CD4-positive, alpha-beta memory T cell (primary cell): ENCODE measurements around the gene SEMA6A. TPM values are rescaled to one million over a fixed set of nuclear protein-coding genes. Genes with fewer than 3 reads are reported as not detected.

Source experiments
- CTCF ChIA-PET: fragments of 350-600 bp; sonication (Branson Sonifier 250); formaldehyde crosslinking; loops from one replicate; lab custom pipeline; 2021; ENCODE audit warnings: inconsistent platforms; ENCODE audit not compliant: partially characterized antibody; lab: Charles Lee
- POLR2A ChIA-PET: fragments of 350-600 bp; sonication (Branson Sonifier 250); formaldehyde crosslinking; loops from one replicate; lab custom pipeline; 2021; ENCODE audit not compliant: partially characterized antibody; lab: Charles Lee
- DNase-seq, 5 donors: peaks; one replicate each; pipeline versions ENCODE4 v3.0.0 to v3.0.0-alpha.2; 2020 to 2022; ENCODE audit warnings: mixed read lengths in 1 of 5
- H3K27ac ChIP-seq: one replicate; pipeline ENCODE4 v1.7.0; 2013; ENCODE audit warnings: low read depth, low read length
- H3K27me3 ChIP-seq: 2 replicates; pipeline ENCODE4 v1.7.0; 2013; ENCODE audit warnings: mild to moderate bottlenecking, low read length, moderate library complexity; ENCODE audit not compliant: insufficient read depth
- H3K36me3 ChIP-seq: 2 replicates; pipeline ENCODE4 v1.7.0; 2013; ENCODE audit warnings: mild to moderate bottlenecking, low read length, moderate library complexity; ENCODE audit not compliant: insufficient read depth
- H3K4me1 ChIP-seq: 2 replicates; pipeline ENCODE4 v1.7.0; 2013; ENCODE audit warnings: mild to moderate bottlenecking, low read length, moderate library complexity; ENCODE audit not compliant: insufficient read depth
- H3K4me3 ChIP-seq, 2 donors: one replicate each; pipeline ENCODE4 v1.7.0; 2013; ENCODE audit warnings: low read length in 2 of 2, mild to moderate bottlenecking in 1 of 2
- H3K9me3 ChIP-seq, 2 donors: one replicate each; pipeline ENCODE4 v1.7.0; 2013; ENCODE audit warnings: low read length in 2 of 2, control low read depth in 1 of 2; ENCODE audit not compliant: control insufficient read depth in 1 of 2
- H3K27ac Mint-ChIP-seq, 7 donors: one replicate each; pipeline ENCODE4 v1.8.0; 2020 to 2021; ENCODE audit warnings: mixed read lengths in 7 of 7, mild to moderate bottlenecking in 6 of 7, inconsistent platforms in 3 of 7, moderate library complexity in 3 of 7
- H3K27me3 Mint-ChIP-seq, 2 donors: one replicate each; pipeline ENCODE4 v1.8.0; 2020 to 2021; ENCODE audit warnings: mixed read lengths in 2 of 2
- H3K36me3 Mint-ChIP-seq, 2 donors: one replicate each; pipeline ENCODE4 v1.8.0; 2020 to 2021; ENCODE audit warnings: mixed read lengths in 2 of 2, inconsistent platforms in 1 of 2, mild to moderate bottlenecking in 1 of 2
- H3K4me1 Mint-ChIP-seq, 4 donors: one replicate each; pipeline ENCODE4 v1.8.0; 2020 to 2021; ENCODE audit warnings: mixed read lengths in 4 of 4, mild to moderate bottlenecking in 1 of 4
- H3K4me3 Mint-ChIP-seq, 8 donors: one replicate each; pipeline ENCODE4 v1.8.0; 2020 to 2021; ENCODE audit warnings: mixed read lengths in 8 of 8, mild to moderate bottlenecking in 7 of 8, moderate library complexity in 6 of 8, inconsistent platforms in 3 of 8
- H3K9me3 Mint-ChIP-seq, 8 donors: one replicate each; pipeline ENCODE4 v1.8.0; 2020 to 2021; ENCODE audit warnings: mixed read lengths in 8 of 8, mild to moderate bottlenecking in 5 of 8, inconsistent platforms in 3 of 8, moderate library complexity in 1 of 8
- intact Hi-C: fragments of 100-400 bp; cut with micrococcal nuclease; formaldehyde crosslinking; loops from one replicate; pipeline ENCODE4 v1.15.1; 2023
- polyA plus RNA-seq, 2 donors: library from polyadenylated mRNA; unstranded; fragments of 300-500 nt; fragmentation: Illumina TruSeq; gene quantifications; one replicate each; pipeline ENCODE4 v1.2.3, GENCODE V29; 2021
- total RNA-seq, 2 experiments: library from RNA; stranded (reverse); gene quantifications; one replicate each; pipeline ENCODE4 v1.2.3, GENCODE V29; 2021

Gene SEMA6A
- total and polyA plus RNA-seq, 4 experiments from 2014 or later = 0.20 to 1.2 TPM; not detected in 2

DNA sequence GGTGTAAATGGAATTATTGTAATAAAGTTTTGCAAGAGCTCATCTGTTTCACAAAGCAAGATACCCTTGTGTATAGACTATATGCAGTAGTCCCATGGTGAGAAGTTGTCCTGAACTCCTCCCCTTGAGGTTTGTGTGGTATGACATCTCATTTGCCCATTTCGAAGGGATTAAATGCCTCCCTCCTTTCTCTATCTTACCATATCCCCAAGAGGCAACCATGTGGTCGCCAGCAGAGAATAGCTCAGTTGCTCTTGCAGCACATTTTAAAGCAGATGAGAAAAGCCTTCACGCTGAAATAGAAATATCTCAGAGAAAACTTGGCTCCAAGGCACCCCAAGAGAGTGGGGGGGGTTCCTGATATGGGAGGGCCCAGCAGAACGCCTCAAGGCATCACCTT, 4.6 kb downstream of the SEMA6A start:
- no peak overlapping the region for H3K27ac ChIP-seq
- H3K27ac Mint-ChIP-seq = no peak overlapping the region
- no peak overlapping the region for H3K4me3 ChIP-seq
- H3K9me3 Mint-ChIP-seq = peaks cover 0 to 4% (median 0%) of the 10 kb centered on the region in 8 donors
- no peaks in the 10 kb centered on the region for H3K9me3 ChIP-seq
- intact Hi-C loops = no loop called here
- no peaks in the 10 kb centered on the region for H3K36me3 ChIP-seq
- no peak for DNase-seq
- ChIA-PET POLR2A (no interaction called here), CTCF (no interaction called here)
- H3K4me3 Mint-ChIP-seq = no peak overlapping the region
- H3K27me3 ChIP-seq = peaks cover 12% of the 10 kb centered on the region
- H3K4me1 ChIP-seq = peaks cover 5% of the 10 kb centered on the region
- no peaks in the 10 kb centered on the region for H3K36me3 Mint-ChIP-seq
- H3K4me1 Mint-ChIP-seq = peaks cover 0 to 8% (median 5%) of the 10 kb centered on the region in 4 donors
- peaks cover 22 to 29% of the 10 kb centered on the region in 2 donors for H3K27me3 Mint-ChIP-seq

GRCh38 chr5:116567106-116567505, 7.5 kb downstream of the SEMA6A start:
- Mint-ChIP-seq H3K27me3 (peaks cover 15 to 20% of the 10 kb centered on the region in 2 donors), H3K36me3 (no peaks in the 10 kb centered on the region), H3K9me3 (peaks cover 0 to 4% (median 0%) of the 10 kb centered on the region in 8 donors), H3K27ac (no peak overlapping the region), H3K4me3 (no peak overlapping the region), H3K4me1 (no peaks in the 10 kb centered on the region)
- H3K36me3 ChIP-seq = no peaks in the 10 kb centered on the region
- intact Hi-C loops = no loop called here
- no peak for DNase-seq
- ChIA-PET CTCF (no interaction called here), POLR2A (no interaction called here)
- H3K27me3 ChIP-seq = peaks cover 2% of the 10 kb centered on the region
- no peaks in the 10 kb centered on the region for H3K9me3 ChIP-seq
- no peaks in the 10 kb centered on the region for H3K4me1 ChIP-seq
- no peak overlapping the region for H3K27ac ChIP-seq
- H3K4me3 ChIP-seq = no peak overlapping the region

DNA sequence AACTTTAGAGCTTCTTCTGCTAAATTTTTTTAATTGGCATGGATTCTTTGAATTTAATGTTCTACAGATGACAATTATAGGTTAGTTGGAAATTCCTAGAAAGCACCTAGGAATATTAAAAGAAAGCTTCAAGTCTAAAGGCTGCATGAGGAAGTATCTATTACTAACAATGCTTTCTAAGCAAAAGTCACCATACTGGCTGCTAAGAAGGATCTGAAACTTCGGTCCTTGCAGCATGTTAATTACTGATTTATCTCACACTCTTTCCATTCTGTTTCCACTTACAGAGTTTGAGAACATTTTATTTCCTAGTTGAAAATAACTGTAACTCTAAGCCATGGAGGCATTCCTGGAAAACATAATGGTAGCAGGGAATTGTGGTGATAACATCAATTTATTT, 8.4 kb downstream of the SEMA6A start:
- intact Hi-C loops = no loop called here
- Histone ChIP-seq H3K36me3 (no peaks in the 10 kb centered on the region), H3K4me1 (no peaks in the 10 kb centered on the region), H3K4me3 (no peak overlapping the region), H3K27me3 (no peaks in the 10 kb centered on the region), H3K27ac (no peak overlapping the region), H3K9me3 (no peaks in the 10 kb centered on the region)
- Mint-ChIP-seq H3K4me1 (no peaks in the 10 kb centered on the region), H3K27ac (no peak overlapping the region), H3K27me3 (peaks cover 11 to 15% of the 10 kb centered on the region in 2 donors), H3K9me3 (peaks cover 0 to 4% (median 0%) of the 10 kb centered on the region in 8 donors), H3K36me3 (no peaks in the 10 kb centered on the region), H3K4me3 (no peak overlapping the region)
- ChIA-PET POLR2A (no interaction called here), CTCF (no interaction called here)
- DNase-seq = no peak

GRCh38 chr5:116564756-116565490, 9.7 kb downstream of the SEMA6A start:
- H3K27ac Mint-ChIP-seq = no peak overlapping the region
- Histone ChIP-seq H3K4me3 (no peak overlapping the region), H3K9me3 (no peaks in the 10 kb centered on the region), H3K4me1 (no peaks in the 10 kb centered on the region), H3K36me3 (no peaks in the 10 kb centered on the region), H3K27ac (no peak overlapping the region), H3K27me3 (no peaks in the 10 kb centered on the region)
- peaks cover 0 to 4% (median 0%) of the 10 kb centered on the region in 8 donors for H3K9me3 Mint-ChIP-seq
- DNase-seq = no peak
- intact Hi-C loops = no loop called here
- POLR2A ChIA-PET = no interaction called here
- no peaks in the 10 kb centered on the region for H3K4me1 Mint-ChIP-seq
- H3K4me3 Mint-ChIP-seq = no peak overlapping the region
- CTCF ChIA-PET = no interaction called here
- peaks cover 5 to 11% of the 10 kb centered on the region in 2 donors for H3K27me3 Mint-ChIP-seq
- H3K36me3 Mint-ChIP-seq = no peaks in the 10 kb centered on the region

GRCh38 chr5:116564312-116564711, 10.3 kb downstream of the SEMA6A start:
- H3K36me3 Mint-ChIP-seq = no peaks in the 10 kb centered on the region
- DNase-seq = no peak
- no peak overlapping the region for H3K4me3 Mint-ChIP-seq
- Histone ChIP-seq H3K4me3 (no peak overlapping the region), H3K36me3 (no peaks in the 10 kb centered on the region), H3K4me1 (no peaks in the 10 kb centered on the region), H3K9me3 (no peaks in the 10 kb centered on the region), H3K27me3 (no peaks in the 10 kb centered on the region), H3K27ac (no peak overlapping the region)
- peaks cover 4 to 11% of the 10 kb centered on the region in 2 donors for H3K27me3 Mint-ChIP-seq
- intact Hi-C loops = no loop called here
- no peak overlapping the region for H3K27ac Mint-ChIP-seq
- peaks cover 0 to 4% (median 0%) of the 10 kb centered on the region in 8 donors for H3K9me3 Mint-ChIP-seq
- ChIA-PET CTCF (no interaction called here), POLR2A (no interaction called here)
- no peaks in the 10 kb centered on the region for H3K4me1 Mint-ChIP-seq

GRCh38 chr5:116563736-116564308, 10.8 kb downstream of the SEMA6A start:
- H3K36me3 ChIP-seq = no peaks in the 10 kb centered on the region
- no peak overlapping the region for H3K27ac ChIP-seq
- Mint-ChIP-seq H3K4me3 (no peak overlapping the region), H3K36me3 (no peaks in the 10 kb centered on the region), H3K9me3 (peaks cover 0 to 4% (median 0%) of the 10 kb centered on the region in 8 donors), H3K4me1 (no peaks in the 10 kb centered on the region), H3K27ac (no peak overlapping the region), H3K27me3 (peaks cover 0 to 6% of the 10 kb centered on the region in 2 donors)
- H3K9me3 ChIP-seq = no peaks in the 10 kb centered on the region
- intact Hi-C loops = no loop called here
- no peaks in the 10 kb centered on the region for H3K27me3 ChIP-seq
- ChIA-PET POLR2A (no interaction called here), CTCF (no interaction called here)
- no peak overlapping the region for H3K4me3 ChIP-seq
- H3K4me1 ChIP-seq = no peaks in the 10 kb centered on the region
- DNase-seq = no peak

DNA sequence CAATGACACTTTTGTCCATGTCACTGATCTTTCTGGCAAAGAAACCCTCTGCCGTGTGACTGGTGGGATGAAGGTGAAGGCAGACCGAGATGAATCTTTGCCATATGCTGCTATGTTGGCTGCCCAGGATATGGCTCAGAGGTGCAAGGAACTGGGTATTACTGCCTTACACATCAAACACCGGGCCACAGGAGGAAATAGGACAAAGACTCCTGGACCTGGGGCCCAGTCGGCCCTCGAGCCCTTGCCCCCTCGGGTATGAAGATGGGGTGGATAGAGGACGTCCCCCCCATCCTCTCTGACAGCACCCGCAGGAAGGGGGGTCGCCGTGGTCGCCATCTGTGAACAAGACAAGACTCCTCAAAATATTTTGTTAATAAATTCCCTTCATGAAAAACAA, 12.0 kb downstream of the SEMA6A start:
- no peaks in the 10 kb centered on the region for H3K36me3 ChIP-seq
- Mint-ChIP-seq H3K36me3 (no peaks in the 10 kb centered on the region), H3K27ac (no peak overlapping the region), H3K4me1 (no peaks in the 10 kb centered on the region), H3K4me3 (no peak overlapping the region), H3K9me3 (peaks cover 0 to 4% (median 0%) of the 10 kb centered on the region in 8 donors), H3K27me3 (peaks cover 0 to 6% of the 10 kb centered on the region in 2 donors)
- H3K27me3 ChIP-seq = no peaks in the 10 kb centered on the region
- POLR2A ChIA-PET = no interaction called here
- CTCF ChIA-PET = no interaction called here
- no peaks in the 10 kb centered on the region for H3K9me3 ChIP-seq
- intact Hi-C loops = no loop called here
- no peaks in the 10 kb centered on the region for H3K4me1 ChIP-seq
- no peak overlapping the region for H3K4me3 ChIP-seq
- no peak for DNase-seq
- no peak overlapping the region for H3K27ac ChIP-seq
